Neural progenitor cell (in vitro differentiated cells): ENCODE data around the gene TEKT1. TPM values are rescaled to one million over a fixed set of nuclear protein-coding genes. Genes with fewer than 3 reads are reported as not detected.

Experiments
- DNase-seq: peaks from one replicate; pipeline ENCODE4 v3.0.0-alpha.2; 2016; ENCODE audit warnings: low spot score
- H2AFZ ChIP-seq: fragments of 200-600 bp; sonication (generic); replicated peaks from 2 replicates; pipeline ENCODE4 v1.6.1; 2016; ENCODE audit warnings: antibody characterized with exemption
- H3F3A ChIP-seq: fragments of 200-600 bp; sonication (generic); 2 replicates; pipeline ENCODE4 v1.6.1; 2016; ENCODE audit warnings: antibody characterized with exemption, low read depth
- H3K27ac ChIP-seq: fragments of 200-600 bp; sonication (generic); 2 replicates; pipeline ENCODE4 v1.5.1; 2016; ENCODE audit warnings: mild to moderate bottlenecking
- H3K27me3 ChIP-seq: fragments of 200-600 bp; sonication (generic); 2 replicates; pipeline ENCODE4 v1.6.1; 2016; ENCODE audit warnings: mild to moderate bottlenecking, moderate library complexity
- H3K36me3 ChIP-seq: fragments of 200-600 bp; sonication (generic); 2 replicates; pipeline ENCODE4 v1.5.1; 2016
- H3K4me1 ChIP-seq: fragments of 200-600 bp; sonication (generic); 2 replicates; pipeline ENCODE4 v1.6.1; 2016; ENCODE audit warnings: mixed run types
- H3K4me2 ChIP-seq: fragments of 200-600 bp; sonication (generic); 2 replicates; pipeline ENCODE4 v1.6.1; 2016
- H3K4me3 ChIP-seq: fragments of 200-600 bp; sonication (generic); 2 replicates; pipeline ENCODE4 v1.5.1; 2016
- H3K79me2 ChIP-seq: fragments of 200-600 bp; sonication (generic); 2 replicates; pipeline ENCODE4 v1.6.1; 2016; ENCODE audit warnings: low read depth
- H3K9ac ChIP-seq: fragments of 200-600 bp; sonication (generic); 2 replicates; pipeline ENCODE4 v1.6.1; 2016
- H3K9me3 ChIP-seq: fragments of 200-600 bp; sonication (generic); 2 replicates; pipeline ENCODE4 v1.5.1; 2016; ENCODE audit warnings: low read depth
- H4K20me1 ChIP-seq: fragments of 200-600 bp; sonication (generic); 2 replicates; pipeline ENCODE4 v1.6.1; 2016; ENCODE audit warnings: low read depth
- H3K27ac Mint-ChIP-seq: 3 replicates; pipeline ENCODE4 v1.8.0; 2021; ENCODE audit warnings: mixed read lengths
- H3K27me3 Mint-ChIP-seq: 2 replicates; pipeline ENCODE4 v1.8.0; 2022; ENCODE audit warnings: low read depth, mild to moderate bottlenecking, inconsistent platforms, moderate library complexity, mixed read lengths; ENCODE audit not compliant: insufficient read depth
- H3K36me3 Mint-ChIP-seq: 3 replicates; pipeline ENCODE4 v1.8.0; 2021; ENCODE audit warnings: mixed read lengths
- H3K4me1 Mint-ChIP-seq: 3 replicates; pipeline ENCODE4 v1.8.0; 2021; ENCODE audit warnings: mixed read lengths
- H3K4me3 Mint-ChIP-seq: 3 replicates; pipeline ENCODE4 v1.8.0; 2021; ENCODE audit warnings: mild to moderate bottlenecking, moderate library complexity, mixed read lengths
- H3K9me3 Mint-ChIP-seq: 3 replicates; pipeline ENCODE4 v1.8.0; 2020; ENCODE audit warnings: mixed read lengths
- CTCF ChIP-seq: fragments of 200-600 bp; sonication (generic); IDR thresholded peaks from 2 replicates; pipeline ENCODE4 v1.5.1; 2017; ENCODE audit warnings: antibody characterized with exemption, mild to moderate bottlenecking
- EZH2 ChIP-seq: fragments of 200-600 bp; sonication (generic); IDR thresholded peaks from 2 replicates; pipeline ENCODE4 v1.6.1; 2017; ENCODE audit warnings: antibody characterized with exemption, mild to moderate bottlenecking, moderate library complexity
- EZH2phosphoT487 ChIP-seq: fragments of 200-600 bp; sonication (generic); IDR thresholded peaks from 2 replicates; pipeline ENCODE4 v1.6.1; 2017; ENCODE audit warnings: antibody characterized with exemption
- total RNA-seq: library from RNA; depleted of rRNA; stranded (reverse); fragments of >200 nt; gene quantifications from 2 replicates; pipeline ENCODE4 v1.2.3, GENCODE V29; 2015; ENCODE audit warnings: low replicate concordance

The TEKT1 gene
- total RNA-seq, 1 donor from 2014 or later, result not detected

- Mint-ChIP-seq H3K36me3 (no peaks in the 10 kb centered on the region), H3K27me3 (peaks cover 2% of the 10 kb centered on the region), H3K9me3 (no peaks in the 10 kb centered on the region), H3K27ac (no peak overlapping the region), H3K4me1 (no peaks in the 10 kb centered on the region), H3K4me3 (no peak overlapping the region)
- H3K4me3 ChIP-seq, result no peak overlapping the region
- TF ChIP-seq EZH2 (no peak), CTCF (no peak), EZH2phosphoT487 (no peak)
- no peak for DNase-seq
- no peak overlapping the region for H3K27ac ChIP-seq
- H3K4me1 ChIP-seq, result no peaks in the 10 kb centered on the region
- H3K9me3 ChIP-seq, result no peaks in the 10 kb centered on the region
- no peak overlapping the region for H3K4me2 ChIP-seq
- no peaks in the 10 kb centered on the region for H4K20me1 ChIP-seq
- no peak overlapping the region for H2AFZ ChIP-seq
- no peaks in the 10 kb centered on the region for H3F3A ChIP-seq
- H3K36me3 ChIP-seq, result no peaks in the 10 kb centered on the region
- peaks cover 28% of the 10 kb centered on the region for H3K27me3 ChIP-seq
- no peak overlapping the region for H3K9ac ChIP-seq
- H3K79me2 ChIP-seq, result no peaks in the 10 kb centered on the region
These were observed 37.6 kb downstream of the TEKT1 start for GRCh38 chr17:6793748-6794493.

- no peaks in the 10 kb centered on the region for H3F3A ChIP-seq
- Mint-ChIP-seq H3K27me3 (peaks cover 2% of the 10 kb centered on the region), H3K4me1 (no peaks in the 10 kb centered on the region), H3K27ac (no peak overlapping the region), H3K4me3 (no peak overlapping the region), H3K9me3 (peaks cover 6% of the 10 kb centered on the region), H3K36me3 (no peaks in the 10 kb centered on the region)
- no peak overlapping the region for H3K9ac ChIP-seq
- H3K79me2 ChIP-seq, result no peaks in the 10 kb centered on the region
- no peaks in the 10 kb centered on the region for H3K4me1 ChIP-seq
- no peak overlapping the region for H3K27ac ChIP-seq
- H2AFZ ChIP-seq, result no peak overlapping the region
- peaks cover 62% of the 10 kb centered on the region for H3K27me3 ChIP-seq
- no peaks in the 10 kb centered on the region for H4K20me1 ChIP-seq
- H3K4me3 ChIP-seq, result no peak overlapping the region
- no peak overlapping the region for H3K4me2 ChIP-seq
- H3K36me3 ChIP-seq, result no peaks in the 10 kb centered on the region
- H3K9me3 ChIP-seq, result no peaks in the 10 kb centered on the region
- no peak for DNase-seq
- no peak for TF ChIP-seq EZH2
- TF ChIP-seq EZH2phosphoT487, result no peak
- no peak for TF ChIP-seq CTCF
These were observed 42.4 kb downstream of the TEKT1 start for GRCh38 chr17:6789146-6789545.

- H2AFZ ChIP-seq, result no peak overlapping the region
- H3F3A ChIP-seq, result no peaks in the 10 kb centered on the region
- no peaks in the 10 kb centered on the region for H3K9me3 ChIP-seq
- H3K36me3 ChIP-seq, result no peaks in the 10 kb centered on the region
- H3K27me3 ChIP-seq, result peaks cover 76% of the 10 kb centered on the region
- Mint-ChIP-seq H3K4me3 (no peak overlapping the region), H3K27ac (no peak overlapping the region), H3K9me3 (peaks cover 6% of the 10 kb centered on the region), H3K36me3 (no peaks in the 10 kb centered on the region), H3K4me1 (no peaks in the 10 kb centered on the region), H3K27me3 (no peaks in the 10 kb centered on the region)
- no peaks in the 10 kb centered on the region for H4K20me1 ChIP-seq
- H3K79me2 ChIP-seq, result no peaks in the 10 kb centered on the region
- TF ChIP-seq EZH2 (no peak), EZH2phosphoT487 (no peak), CTCF (no peak)
- no peaks in the 10 kb centered on the region for H3K4me1 ChIP-seq
- no peak overlapping the region for H3K27ac ChIP-seq
- no peak overlapping the region for H3K9ac ChIP-seq
- H3K4me3 ChIP-seq, result no peak overlapping the region
- DNase-seq, result no peak
- H3K4me2 ChIP-seq, result no peak overlapping the region
These were observed 44.3 kb downstream of the TEKT1 start for GRCh38 chr17:6787081-6787693.
